Mammary epithelial cell (primary cell): ENCODE data around the gene MS4A4A.
"Not testable (repeated sequence)": the region's sequence is repeated elsewhere in the genome, so short reads cannot be mapped to it uniquely, and the experiment has no call there.

Experiments
- CTCF ChIP-seq, 2 donors: IDR thresholded peaks in 1 of 2; conservative IDR thresholded peaks in 1 of 2; 2 replicates each; pipeline ENCODE4 v1.5.1; 2011 to 2012; ENCODE audit warnings: inconsistent platforms in 2 of 2, low read length in 2 of 2, mild to moderate bottlenecking in 2 of 2, control low read depth in 1 of 2, low read depth in 1 of 2; ENCODE audit not compliant: insufficient read depth in 1 of 2; ENCODE audit errors: extremely low read depth in 1 of 2
- EZH2 ChIP-seq: IDR thresholded peaks from 2 replicates; pipeline ENCODE4 v1.6.1; 2012; ENCODE audit warnings: low read length, inconsistent platforms, borderline replicate concordance

- not testable (repeated sequence) for TF ChIP-seq CTCF (conservative IDR thresholded peaks at IDR 0.05 in 1 of 2, IDR thresholded peaks at IDR 0.05 in 1 of 2; ENCODE audit: extremely low read depth in 1 of 2, insufficient read depth in 1 of 2, low read depth in 1 of 2, low read length in 2 of 2); EZH2
These were observed 21.4 kb downstream of the MS4A4A start for GRCh38 chr11:60301884-60302283.
